Measurements from ENCODE around the gene TRIM34.

Gene TRIM34

DNA sequence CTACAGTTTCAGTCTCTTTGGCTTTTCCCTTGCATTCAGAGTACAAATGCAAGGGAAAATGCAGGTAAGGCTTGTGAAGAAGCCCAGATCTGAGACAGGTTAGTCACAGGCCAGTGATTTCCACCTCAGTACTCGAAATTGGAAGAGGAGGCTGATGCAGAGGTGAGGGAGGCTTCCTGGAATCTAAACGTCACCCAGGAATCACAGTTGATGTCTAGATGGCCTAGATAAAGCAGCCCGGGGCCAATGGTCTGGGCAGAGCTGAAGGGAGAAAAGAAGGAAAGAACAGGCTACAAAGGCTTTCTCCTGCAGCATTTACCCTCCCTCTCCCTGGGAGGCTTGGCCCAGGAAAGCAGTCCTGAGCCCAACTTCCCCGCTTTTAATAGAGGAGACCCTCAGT is 19.9 kb upstream of the TRIM34 start:
- Histone ChIP-seq H3K79me2 (no peaks in the 10 kb centered on the region), H3K9ac (no peak overlapping the region), H3K27ac (no peak overlapping the region), H3K27me3 (ENCODE audit: control insufficient read depth, insufficient read depth, low read length) (no peaks in the 10 kb centered on the region), H2AFZ (no peak overlapping the region), H3K4me1 (no peaks in the 10 kb centered on the region), H3K4me3 (ENCODE audit: low read depth, low read length) (no peak overlapping the region), H3K36me3 (ENCODE audit: control insufficient read depth, insufficient read depth, low read length) (no peaks in the 10 kb centered on the region), H3K4me2 (ENCODE audit: low read length) (no peak overlapping the region), H3K9me3 (ENCODE audit: control insufficient read depth, low read length) (no peaks in the 10 kb centered on the region)
- no peak for TF ChIP-seq CTCF (IDR thresholded peaks at IDR 0.05)

GRCh38 chr11:5605849-5606248 is 19.0 kb upstream of the TRIM34 start:
- no peak overlapping the region for H2AFZ ChIP-seq
- no peaks in the 10 kb centered on the region for H3K79me2 ChIP-seq
- no peak overlapping the region for H3K4me2 ChIP-seq (ENCODE audit: low read length)
- no peaks in the 10 kb centered on the region for H3K4me1 ChIP-seq
- H3K27ac ChIP-seq, result no peak overlapping the region
- no peak for TF ChIP-seq CTCF (IDR thresholded peaks at IDR 0.05)
- H3K36me3 ChIP-seq (ENCODE audit: control insufficient read depth, insufficient read depth, low read length), result no peaks in the 10 kb centered on the region
- H3K27me3 ChIP-seq (ENCODE audit: control insufficient read depth, insufficient read depth, low read length), result no peaks in the 10 kb centered on the region
- no peak overlapping the region for H3K9ac ChIP-seq
- H3K9me3 ChIP-seq (ENCODE audit: control insufficient read depth, low read length), result no peaks in the 10 kb centered on the region
- H3K4me3 ChIP-seq (ENCODE audit: low read depth, low read length), result no peak overlapping the region

- no peaks in the 10 kb centered on the region for H3K4me1 ChIP-seq
- H3K4me3 ChIP-seq (ENCODE audit: low read depth, low read length), result no peak overlapping the region
- H3K27me3 ChIP-seq (ENCODE audit: control insufficient read depth, insufficient read depth, low read length), result no peaks in the 10 kb centered on the region
- no peak overlapping the region for H3K4me2 ChIP-seq (ENCODE audit: low read length)
- H3K27ac ChIP-seq, result no peak overlapping the region
- no peaks in the 10 kb centered on the region for H3K36me3 ChIP-seq (ENCODE audit: control insufficient read depth, insufficient read depth, low read length)
- H3K9me3 ChIP-seq (ENCODE audit: control insufficient read depth, low read length), result no peaks in the 10 kb centered on the region
- no peak for TF ChIP-seq CTCF (IDR thresholded peaks at IDR 0.05)
- no peak overlapping the region for H2AFZ ChIP-seq
- no peaks in the 10 kb centered on the region for H3K79me2 ChIP-seq
- no peak overlapping the region for H3K9ac ChIP-seq
Observed at GRCh38 chr11:5608808-5609207, 16.0 kb upstream of the TRIM34 start.

DNA sequence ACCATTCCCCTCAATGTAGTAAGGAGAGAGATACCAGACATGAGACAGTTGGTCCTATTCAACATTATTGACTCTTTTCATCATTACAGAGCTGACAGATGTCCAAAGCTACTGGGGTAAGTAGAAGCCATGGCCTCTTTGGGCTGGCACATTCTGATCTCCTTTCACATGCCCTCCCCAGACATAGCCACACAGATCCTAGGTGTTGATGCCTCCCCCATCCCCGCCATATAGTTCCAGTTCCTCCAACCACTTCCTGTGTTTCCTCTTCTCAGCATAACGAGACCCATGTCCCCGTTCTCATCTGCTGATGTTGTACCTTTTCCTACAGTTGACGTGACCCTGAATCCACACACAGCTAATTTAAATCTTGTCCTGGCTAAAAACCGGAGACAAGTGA is 14.4 kb upstream of the TRIM34 start:
- no peak for TF ChIP-seq CTCF (IDR thresholded peaks at IDR 0.05)
- no peak overlapping the region for H2AFZ ChIP-seq
- H3K4me1 ChIP-seq, result no peaks in the 10 kb centered on the region
- H3K27me3 ChIP-seq (ENCODE audit: control insufficient read depth, insufficient read depth, low read length), result no peaks in the 10 kb centered on the region
- H3K9ac ChIP-seq, result no peak overlapping the region
- no peak overlapping the region for H3K4me2 ChIP-seq (ENCODE audit: low read length)
- no peaks in the 10 kb centered on the region for H3K36me3 ChIP-seq (ENCODE audit: control insufficient read depth, insufficient read depth, low read length)
- H3K4me3 ChIP-seq (ENCODE audit: low read depth, low read length), result no peak overlapping the region
- no peak overlapping the region for H3K27ac ChIP-seq
- no peaks in the 10 kb centered on the region for H3K79me2 ChIP-seq
- no peaks in the 10 kb centered on the region for H3K9me3 ChIP-seq (ENCODE audit: control insufficient read depth, low read length)

- Histone ChIP-seq H3K4me3 (ENCODE audit: low read depth, low read length) (no peak overlapping the region), H3K9ac (no peak overlapping the region), H3K4me1 (no peaks in the 10 kb centered on the region), H2AFZ (no peak overlapping the region), H3K9me3 (ENCODE audit: control insufficient read depth, low read length) (no peaks in the 10 kb centered on the region), H3K4me2 (ENCODE audit: low read length) (no peak overlapping the region), H3K27ac (no peak overlapping the region), H3K79me2 (no peaks in the 10 kb centered on the region), H3K36me3 (ENCODE audit: control insufficient read depth, insufficient read depth, low read length) (no peaks in the 10 kb centered on the region), H3K27me3 (ENCODE audit: control insufficient read depth, insufficient read depth, low read length) (no peaks in the 10 kb centered on the region)
- TF ChIP-seq CTCF (IDR thresholded peaks at IDR 0.05), result no peak
Observed at GRCh38 chr11:5611627-5612026, 13.2 kb upstream of the TRIM34 start.

Measured in parathyroid adenoma (tissue), 2 donors.